Heart right ventricle (tissue), 16 donors: Measurements from ENCODE around the gene CHRDL2. TPM values are rescaled to one million over a fixed set of nuclear protein-coding genes. Genes with fewer than 3 reads are reported as not detected.

Source experiments
- ATAC-seq, 8 donors: fragments of 200-7000 bp; cut with Tn5 transposase; one replicate each; pipeline ENCODE4 v1.9.1; 2020; ENCODE audit warnings: mild to moderate bottlenecking in 8 of 8, moderate library complexity in 8 of 8, moderate number of reproducible peaks in 1 of 8
- DNase-seq, 2 donors: peaks; one replicate each; pipeline ENCODE4 v3.0.0-alpha.2; 2020
- H3K27ac ChIP-seq, 10 donors: fragments of 200-600 bp; sonication (generic) in 2 of 10; one replicate each; pipeline versions ENCODE4 v1.5.0 to v1.8.0; 2020 to 2022; ENCODE audit warnings: mild to moderate bottlenecking in 3 of 10
- H3K27me3 ChIP-seq, 7 donors: fragments of 200-600 bp; one replicate each; pipeline ENCODE4 v1.8.0; 2021 to 2022; ENCODE audit warnings: mild to moderate bottlenecking in 2 of 7
- H3K36me3 ChIP-seq, 9 donors: fragments of 200-600 bp; sonication (generic) in 1 of 9; one replicate each; pipeline versions ENCODE4 v1.5.0 to v1.8.0; 2020 to 2022; ENCODE audit warnings: mild to moderate bottlenecking in 2 of 9
- H3K4me1 ChIP-seq, 9 donors: fragments of 200-600 bp; sonication (generic) in 1 of 9; one replicate each; pipeline versions ENCODE4 v1.5.0 to v1.8.0; 2020 to 2022; ENCODE audit warnings: mild to moderate bottlenecking in 4 of 9
- H3K4me3 ChIP-seq, 10 donors: fragments of 200-600 bp; sonication (generic) in 2 of 10; one replicate each; pipeline versions ENCODE4 v1.5.0 to v1.8.0; 2020 to 2022; ENCODE audit warnings: mild to moderate bottlenecking in 7 of 10, moderate library complexity in 2 of 10
- H3K9me3 ChIP-seq, 11 donors: fragments of 200-600 bp in 10 of 11; sonication (generic) in 2 of 11; one replicate each; pipeline versions ENCODE4 v1.5.0 to v1.8.0; 2013 to 2022; ENCODE audit warnings: mild to moderate bottlenecking in 2 of 11, control low read depth in 1 of 11, moderate library complexity in 1 of 11
- WGBS, 2 donors: extraction: QIAGEN DNeasy Blood & Tissue Kit; methylation state at CpG; one replicate each; pipeline ENCODE4 v1.1.7; 2013; ENCODE audit warnings: inconsistent platforms in 1 of 2; 5-methylcytosine and 5-hydroxymethylcytosine counted together
- intact Hi-C, 10 donors: fragments of 100-400 bp; cut with DNase I; formaldehyde crosslinking; loops; one replicate each; pipeline versions ENCODE4 v1.11.1 to v1.14.2; 2022
- polyA plus RNA-seq, 2 donors: library from polyadenylated mRNA; stranded (reverse); fragments of 200-250 nt; gene quantifications; one replicate each; pipeline ENCODE4 v1.2.3, GENCODE V29; 2013
- total RNA-seq, 10 donors: library from RNA; stranded (reverse); fragmentation: NEBNext Ultra II Directional in 3 of 10; extraction: Animal tissue kit (Norgen Biotek cat#: 25700) in 3 of 10; gene quantifications; one replicate each; pipeline versions ENCODE4 v1.2.1 to v1.2.4, GENCODE V29; 2021 to 2023
- TF ChIP-seq, protein P1 (sequence below), 9 donors: fragments of 200-600 bp; sonication (generic) in 2 of 9; IDR thresholded peaks; one replicate each; pipeline versions ENCODE4 v1.5.0 to v1.8.0; 2021 to 2022; ENCODE audit warnings: antibody characterized with exemption in 9 of 9, mild to moderate bottlenecking in 5 of 9, moderate library complexity in 1 of 9
- donor health status: Arrhythmogenic right ventricular cardiomyopathy.
- donor health status: ischemic (EF 13 %, LVEDD 7.1; RV severe dilation, severe dysfunction).
- donor health status: healthy with polysubstance abuse.
- donor health status: DM: no; HTN: yes; CAD: no.
- donor health status: DM: no; HTN: no; CAD: no.
- donor health status: ischemic (EF 25% LVEDD 6.9; RV normal size, moderate dysfunction).
- donor health status: ischemic (EF 25% LVEDD 5.7; RV mildly dilated, moderate dysfunction).
- donor health status: healthy.
- donor health status: DM: yes; HTN: yes; CAD: no.
- donor health status: Ischemic cardiomyopathy.
- donor health status: ischemic (EF 35%, LVEDD 5.7; RV mildly dilated, moderate dysfunction).
- donor health status: nonischemic (EF 11% LVEDD 7.7; RV severe dilation, severe dysfunction).
- donor health status: DM: yes; HTN: yes; CAD: no.
- donor health status: PGD.
- donor health status: ischemic (EF 29% LVEDD 5.4; RV normal size, mild dysfunction).
- donor health status: nonischemic (EF 23%, LVEDD 6.1; RV moderate dilation, normal function).

The CHRDL2 gene
- total and polyA plus RNA-seq, 12 donors, result 1.00 to 19.7 (median 6.7) TPM

DNA sequence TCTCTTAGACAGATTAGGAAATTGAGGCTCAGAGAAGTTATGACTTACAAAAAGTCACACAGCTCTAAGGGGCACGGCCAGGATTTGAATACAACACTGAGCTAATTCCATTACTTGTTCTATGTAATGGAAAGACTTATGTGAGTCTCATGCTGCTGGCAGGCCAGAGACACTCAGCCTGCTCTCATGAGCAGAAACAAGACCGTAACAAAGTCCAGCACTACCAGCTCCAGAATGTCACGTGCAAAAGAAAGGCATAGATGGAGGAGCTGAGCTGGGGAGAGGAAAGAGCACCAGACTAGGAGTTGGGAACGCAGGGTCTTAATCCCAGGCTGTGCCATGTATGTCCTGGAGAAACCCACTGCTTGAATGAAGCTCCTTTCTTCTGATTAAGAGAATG, 1.8 kb downstream of the CHRDL2 start:
- DNase-seq (no peak), ATAC-seq (no peak)
- Histone ChIP-seq H3K4me1 (peaks cover 3 to 28% (median 17%) of the 10 kb centered on the region in 9 donors), H3K4me3 (peak overlapping the region in 1 of 10 donors; percentile 35), H3K9me3 (no peaks in the 10 kb centered on the region), H3K36me3 (no peaks in the 10 kb centered on the region), H3K27ac (no peak overlapping the region), H3K27me3 (peaks cover 0 to 58% (median 42%) of the 10 kb centered on the region in 7 donors)
- TF ChIP-seq, protein P1, sequence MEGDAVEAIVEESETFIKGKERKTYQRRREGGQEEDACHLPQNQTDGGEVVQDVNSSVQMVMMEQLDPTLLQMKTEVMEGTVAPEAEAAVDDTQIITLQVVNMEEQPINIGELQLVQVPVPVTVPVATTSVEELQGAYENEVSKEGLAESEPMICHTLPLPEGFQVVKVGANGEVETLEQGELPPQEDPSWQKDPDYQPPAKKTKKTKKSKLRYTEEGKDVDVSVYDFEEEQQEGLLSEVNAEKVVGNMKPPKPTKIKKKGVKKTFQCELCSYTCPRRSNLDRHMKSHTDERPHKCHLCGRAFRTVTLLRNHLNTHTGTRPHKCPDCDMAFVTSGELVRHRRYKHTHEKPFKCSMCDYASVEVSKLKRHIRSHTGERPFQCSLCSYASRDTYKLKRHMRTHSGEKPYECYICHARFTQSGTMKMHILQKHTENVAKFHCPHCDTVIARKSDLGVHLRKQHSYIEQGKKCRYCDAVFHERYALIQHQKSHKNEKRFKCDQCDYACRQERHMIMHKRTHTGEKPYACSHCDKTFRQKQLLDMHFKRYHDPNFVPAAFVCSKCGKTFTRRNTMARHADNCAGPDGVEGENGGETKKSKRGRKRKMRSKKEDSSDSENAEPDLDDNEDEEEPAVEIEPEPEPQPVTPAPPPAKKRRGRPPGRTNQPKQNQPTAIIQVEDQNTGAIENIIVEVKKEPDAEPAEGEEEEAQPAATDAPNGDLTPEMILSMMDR (IDR thresholded peaks at IDR 0.05), result no peak
- intact Hi-C loops, result loop anchor here in 7 of 10 donors (5.0 to 10.0 kb wide), 4 partner anchors 85 to 275 kb away; no protein-coding TSS in a partner anchor
- 75 to 76% methylated on average over 4 of the region's 4 CpGs for WGBS, 2 donors

DNA sequence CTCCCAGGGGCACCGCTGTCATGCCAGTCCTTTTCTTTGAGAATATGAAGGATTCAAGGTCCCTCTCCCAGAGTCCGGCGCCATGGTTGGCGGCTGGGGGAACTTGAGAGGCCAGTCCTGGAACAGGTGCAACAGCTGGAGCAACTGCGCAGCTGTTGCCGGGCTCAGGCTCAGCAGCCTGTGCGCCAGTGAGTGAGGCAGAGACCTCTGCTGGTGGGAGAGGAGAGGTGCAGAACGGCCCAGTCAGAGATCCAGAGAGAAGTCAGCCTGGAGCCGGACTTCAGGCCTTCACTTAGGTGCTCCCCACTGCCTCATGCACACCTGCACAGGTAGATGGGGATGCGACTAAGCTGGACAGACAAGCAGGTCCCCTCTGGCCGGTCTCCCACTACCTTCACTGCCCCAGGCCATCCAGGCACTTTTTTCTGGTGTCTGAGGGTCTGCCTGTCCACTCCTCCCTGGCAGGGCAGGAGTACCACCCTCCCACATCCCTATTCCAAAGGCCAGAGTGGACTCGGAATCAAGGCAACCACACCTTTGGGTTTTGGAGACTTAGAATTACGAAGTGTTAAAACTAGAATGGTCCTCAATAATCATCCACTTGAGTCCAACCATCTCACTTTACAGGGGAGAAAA, 4.6 kb downstream of the CHRDL2 start:
- DNase-seq (peak; percentile 68 to 70), ATAC-seq (peak; percentile 84 to 93 (median 91))
- Histone ChIP-seq H3K4me1 (peaks cover 3 to 24% (median 18%) of the 10 kb centered on the region in 9 donors), H3K36me3 (no peaks in the 10 kb centered on the region), H3K27ac (peak overlapping the region in 3 of 10 donors; percentile 24 to 61 (median 56)), H3K4me3 (no peak overlapping the region), H3K9me3 (no peaks in the 10 kb centered on the region), H3K27me3 (peaks cover 0 to 31% (median 16%) of the 10 kb centered on the region in 7 donors)
- 12 to 18% methylated on average over 13 of the region's 13 CpGs for WGBS, 2 donors
- TF ChIP-seq, protein P1 (IDR thresholded peaks at IDR 0.05), result peak; percentile 79 to 95 (median 94)
- intact Hi-C loops, result loop anchor here in 9 of 10 donors (1.0 to 10.0 kb wide), 7 partner anchors 24 to 272 kb away; no protein-coding TSS in a partner anchor

DNA sequence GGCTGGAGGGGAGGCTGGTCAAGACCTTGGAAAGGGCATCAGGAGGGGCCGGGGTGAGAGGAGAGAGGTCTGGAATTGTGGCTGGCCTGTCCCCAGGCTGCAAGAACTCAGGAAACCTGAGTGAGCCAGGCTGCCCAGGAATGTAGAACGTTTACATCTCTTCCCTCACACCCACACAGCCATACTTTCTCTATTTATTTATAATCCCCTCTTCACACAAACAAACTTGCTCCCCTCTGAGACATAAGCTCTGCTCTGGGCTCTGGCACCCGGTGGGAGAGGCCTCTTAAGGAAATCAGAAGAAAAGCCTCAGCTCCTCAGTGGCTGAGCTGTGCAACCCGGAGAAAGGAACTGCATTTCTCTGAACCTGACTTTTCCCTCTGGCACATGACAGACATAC, 5.5 kb downstream of the CHRDL2 start:
- intact Hi-C loops, result loop anchor here in 9 of 10 donors (1.0 to 10.0 kb wide), 7 partner anchors 23 to 271 kb away; no protein-coding TSS in a partner anchor
- H3K4me3 ChIP-seq, result no peak overlapping the region
- no peak for DNase-seq
- peaks cover 9 to 29% (median 24%) of the 10 kb centered on the region in 9 donors for H3K4me1 ChIP-seq
- peaks cover 0 to 23% (median 9%) of the 10 kb centered on the region in 7 donors for H3K27me3 ChIP-seq
- ATAC-seq, result peak in 2 of 8 donors; percentile 16 to 36
- 54 to 59% methylated on average over 4 of the region's 4 CpGs for WGBS, 2 donors
- TF ChIP-seq, protein P1 (IDR thresholded peaks at IDR 0.05), result no peak
- H3K27ac ChIP-seq, result peak overlapping the region in 7 of 10 donors; percentile 14 to 64 (median 40)
- no peaks in the 10 kb centered on the region for H3K9me3 ChIP-seq
- H3K36me3 ChIP-seq, result no peaks in the 10 kb centered on the region

DNA sequence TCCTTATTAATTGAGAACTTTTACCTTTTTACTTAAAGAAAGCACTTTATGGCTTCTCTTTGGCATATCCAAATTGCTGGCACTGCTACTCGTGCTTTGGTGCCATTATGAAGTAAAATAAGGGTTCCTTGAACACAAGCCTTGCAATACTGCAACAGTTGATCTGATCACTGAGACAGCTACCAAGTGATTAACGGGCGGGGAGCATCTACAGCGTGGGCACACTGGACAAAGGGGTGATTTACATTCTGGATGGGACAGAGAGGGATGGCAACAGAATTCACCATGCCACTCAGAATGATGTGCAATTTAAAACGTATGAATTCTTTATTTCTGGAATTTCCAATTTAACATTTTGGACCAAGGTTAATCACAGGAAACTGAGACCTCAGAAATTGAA, 7.7 kb downstream of the CHRDL2 start:
- Histone ChIP-seq H3K4me3 (no peak overlapping the region), H3K9me3 (no peaks in the 10 kb centered on the region), H3K36me3 (no peaks in the 10 kb centered on the region), H3K27ac (no peak overlapping the region), H3K4me1 (peaks cover 11 to 38% (median 30%) of the 10 kb centered on the region in 9 donors), H3K27me3 (peaks cover 0 to 6% (median 0%) of the 10 kb centered on the region in 7 donors)
- no peak for ATAC-seq
- 85 to 86% methylated on average over 5 of the region's 5 CpGs for WGBS, 2 donors
- intact Hi-C loops, result loop anchor here in 3 of 10 donors (5.0 to 10.0 kb wide), 3 partner anchors 79 to 269 kb away; no protein-coding TSS in a partner anchor
- DNase-seq, result no peak
- TF ChIP-seq, protein P1 (IDR thresholded peaks at IDR 0.05), result no peak
